Measurements from ENCODE around the gene IL25.

DNA sequence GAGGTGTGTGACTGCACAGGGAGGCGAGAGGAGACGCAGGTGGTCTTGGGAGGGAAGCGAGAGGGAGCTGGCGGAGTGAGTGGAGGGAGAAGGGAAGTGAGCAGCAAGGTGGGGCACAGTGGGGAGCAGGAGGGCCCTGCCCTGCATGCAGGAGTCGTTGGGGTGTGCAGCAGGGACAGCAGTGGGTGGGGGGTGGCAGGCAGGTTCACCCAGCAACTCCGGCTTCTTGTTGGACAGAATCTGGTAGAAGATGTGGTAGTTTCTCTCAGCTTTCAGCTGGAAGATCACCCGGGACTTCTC is 30.5 kb downstream of the IL25 start:
- TF ChIP-seq, protein P1, sequence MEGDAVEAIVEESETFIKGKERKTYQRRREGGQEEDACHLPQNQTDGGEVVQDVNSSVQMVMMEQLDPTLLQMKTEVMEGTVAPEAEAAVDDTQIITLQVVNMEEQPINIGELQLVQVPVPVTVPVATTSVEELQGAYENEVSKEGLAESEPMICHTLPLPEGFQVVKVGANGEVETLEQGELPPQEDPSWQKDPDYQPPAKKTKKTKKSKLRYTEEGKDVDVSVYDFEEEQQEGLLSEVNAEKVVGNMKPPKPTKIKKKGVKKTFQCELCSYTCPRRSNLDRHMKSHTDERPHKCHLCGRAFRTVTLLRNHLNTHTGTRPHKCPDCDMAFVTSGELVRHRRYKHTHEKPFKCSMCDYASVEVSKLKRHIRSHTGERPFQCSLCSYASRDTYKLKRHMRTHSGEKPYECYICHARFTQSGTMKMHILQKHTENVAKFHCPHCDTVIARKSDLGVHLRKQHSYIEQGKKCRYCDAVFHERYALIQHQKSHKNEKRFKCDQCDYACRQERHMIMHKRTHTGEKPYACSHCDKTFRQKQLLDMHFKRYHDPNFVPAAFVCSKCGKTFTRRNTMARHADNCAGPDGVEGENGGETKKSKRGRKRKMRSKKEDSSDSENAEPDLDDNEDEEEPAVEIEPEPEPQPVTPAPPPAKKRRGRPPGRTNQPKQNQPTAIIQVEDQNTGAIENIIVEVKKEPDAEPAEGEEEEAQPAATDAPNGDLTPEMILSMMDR (IDR thresholded peaks at IDR 0.05 in 4 of 5, conservative IDR thresholded peaks at IDR 0.05 in 1 of 5), result no peak
- no peak for TF ChIP-seq POLR2A (IDR thresholded peaks at IDR 0.05)

Data from gastrocnemius medialis (tissue), 4 donors.